Adipose tissue (tissue), 3 donors: ENCODE measurements around the gene HLF. TPM values are rescaled to one million over a fixed set of nuclear protein-coding genes. Genes with fewer than 3 reads are reported as not detected.

Experiments used
- H3K27ac ChIP-seq: one replicate; pipeline ENCODE4 v1.5.1; 2013; ENCODE audit warnings: low read depth, low read length
- WGBS, 3 donors: extraction: QIAGEN DNeasy Blood & Tissue Kit; methylation state at CpG; one replicate each; pipeline ENCODE4 v1.1.7; 2013; 5-methylcytosine and 5-hydroxymethylcytosine counted together
- polyA plus RNA-seq, 3 donors: library from polyadenylated mRNA; stranded (reverse); fragments of 200-250 nt; gene quantifications; one replicate each; pipeline ENCODE4 v1.2.3, GENCODE V29; 2013
- donor health status: healthy with polysubstance abuse.
- donor health status: Bipolar disorder and iron deficiency.
- donor health status: healthy.

The HLF gene, protein sequence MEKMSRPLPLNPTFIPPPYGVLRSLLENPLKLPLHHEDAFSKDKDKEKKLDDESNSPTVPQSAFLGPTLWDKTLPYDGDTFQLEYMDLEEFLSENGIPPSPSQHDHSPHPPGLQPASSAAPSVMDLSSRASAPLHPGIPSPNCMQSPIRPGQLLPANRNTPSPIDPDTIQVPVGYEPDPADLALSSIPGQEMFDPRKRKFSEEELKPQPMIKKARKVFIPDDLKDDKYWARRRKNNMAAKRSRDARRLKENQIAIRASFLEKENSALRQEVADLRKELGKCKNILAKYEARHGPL
- 1 to 10 TPM; 1.9 to 7.4 (median 2.6) TPM for polyA plus RNA-seq

DNA sequence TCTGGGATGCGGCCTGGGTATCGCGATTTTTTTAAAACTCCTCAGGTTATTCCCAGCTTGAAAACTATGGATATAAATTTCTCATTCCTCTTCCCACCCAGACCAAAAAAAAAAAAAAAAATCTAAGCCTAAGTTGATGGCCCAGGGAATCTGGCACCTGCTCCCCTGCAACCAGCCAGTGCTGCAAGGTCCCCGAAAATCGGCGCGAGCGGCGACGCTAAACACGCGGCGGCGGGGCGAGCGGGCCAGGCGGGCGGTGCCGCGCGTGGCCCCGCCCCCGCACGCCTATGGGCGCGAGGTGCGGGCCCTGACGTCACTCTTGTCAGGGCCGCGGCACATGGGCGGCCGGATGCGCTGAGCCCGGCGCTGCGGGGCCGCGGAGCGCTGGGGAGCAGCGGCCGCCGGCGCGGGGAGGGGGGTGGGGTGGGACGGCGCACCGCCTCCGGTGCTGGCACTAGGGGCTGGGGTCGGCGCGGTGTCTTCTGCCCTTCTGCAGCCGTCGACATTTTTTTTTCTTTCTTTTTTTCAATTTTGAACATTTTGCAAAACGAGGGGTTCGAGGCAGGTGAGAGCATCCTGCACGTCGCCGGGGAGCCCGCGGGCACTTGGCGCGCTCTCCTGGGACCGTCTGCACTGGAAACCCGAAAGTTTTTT lies at the start of gene HLF:
Gene HLF, plus strand, starts transcription at position 316 of the 654 bp plus-strand sequence. CDS start 525 bp downstream, outside the sequence.
- WGBS, 3 donors, result 1% methylated on average over 59 to 64 of the region's 64 CpGs
- no peak within 1 kb of the TSS for H3K27ac ChIP-seq

DNA sequence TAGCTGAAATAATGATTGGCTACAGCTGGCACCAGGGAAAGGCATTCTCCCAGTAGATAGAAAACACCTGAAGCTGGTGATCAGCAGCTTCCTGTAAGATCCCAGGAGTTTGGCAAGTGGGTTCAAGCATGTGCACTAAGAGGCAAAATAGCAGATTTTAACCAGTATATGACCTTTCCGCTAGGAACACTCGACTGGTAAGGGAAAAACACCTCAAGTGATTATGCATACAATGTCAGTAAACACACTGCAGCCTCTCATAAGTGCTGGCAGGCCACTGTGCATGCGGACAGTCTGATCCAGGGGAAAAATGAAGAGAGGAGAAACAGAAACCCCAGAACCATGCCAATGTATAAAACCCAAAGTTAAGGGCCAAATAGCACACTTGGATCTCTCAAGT lies 49.0 kb upstream of the HLF start:
- WGBS, 3 donors, result 95 to 96% (median 95%) methylated on average over 3 of the region's 3 CpGs
- H3K27ac ChIP-seq, result no peak overlapping the region

DNA sequence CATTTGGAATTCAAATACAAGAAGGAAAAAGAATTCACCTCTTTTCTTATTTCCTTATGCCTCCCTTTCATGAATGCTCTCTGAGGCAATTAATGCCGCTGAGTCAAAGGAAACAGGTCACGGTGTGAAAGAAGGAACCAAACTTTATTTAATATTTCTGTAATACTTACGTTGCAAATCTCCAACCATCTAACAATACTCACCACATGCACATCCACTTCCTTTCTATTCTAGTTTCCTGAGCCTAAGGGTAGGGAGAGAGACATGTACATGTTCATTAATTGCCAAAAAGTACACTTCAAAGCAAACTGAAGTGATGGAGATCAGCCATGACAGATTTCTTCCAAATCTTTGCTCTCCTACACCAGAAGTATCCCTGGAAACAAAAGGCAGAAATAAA lies 47.9 kb upstream of the HLF start:
- H3K27ac ChIP-seq, result no peak overlapping the region
- WGBS, 3 donors, result 37 to 79% (median 51%) methylated on average over 3 of the region's 3 CpGs

DNA sequence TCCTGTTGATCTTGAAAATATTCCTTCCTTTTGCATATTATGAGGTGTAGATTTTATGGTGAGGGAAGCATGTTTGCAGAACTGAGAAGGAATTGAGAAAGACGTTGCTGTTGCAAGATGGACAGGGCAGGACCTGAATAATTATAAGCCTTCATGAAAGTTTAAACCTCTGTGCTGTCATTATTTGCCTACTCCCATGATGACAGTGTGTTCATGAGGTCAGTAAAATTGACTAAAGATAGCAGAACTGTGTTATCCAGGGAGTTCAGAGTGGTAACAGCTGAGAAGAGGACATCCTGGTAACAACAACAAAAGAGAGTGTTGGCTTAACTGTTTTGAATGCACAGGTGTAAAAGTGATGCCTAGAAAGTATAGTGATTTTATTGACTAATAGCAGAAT lies 45.3 kb upstream of the HLF start:
- 22 to 53% (median 31%) methylated on average over 1 of the region's 1 CpG for WGBS, 3 donors
- no peak overlapping the region for H3K27ac ChIP-seq

DNA sequence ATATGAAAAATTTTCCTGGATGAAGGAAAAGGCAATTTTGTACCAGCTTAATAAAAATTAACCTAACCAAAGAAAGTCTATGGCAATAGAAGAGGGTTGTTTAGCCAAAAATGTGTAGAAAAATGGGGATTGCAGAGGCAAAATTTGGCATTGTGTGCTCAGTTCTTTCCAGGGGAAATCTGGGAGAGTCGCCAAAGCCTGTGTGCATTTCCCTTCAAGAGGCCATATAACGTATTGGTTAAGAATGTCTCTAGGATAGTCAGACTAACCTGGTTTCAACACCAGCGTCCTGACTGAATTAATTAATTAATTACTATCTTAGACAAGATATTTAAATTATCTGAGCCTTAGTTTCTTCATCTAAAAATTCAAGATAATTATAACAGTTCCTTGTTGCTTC lies 44.8 kb upstream of the HLF start:
- no peak overlapping the region for H3K27ac ChIP-seq
- WGBS, 3 donors, result 32 to 61% (median 44%) methylated on average over 3 of the region's 3 CpGs

DNA sequence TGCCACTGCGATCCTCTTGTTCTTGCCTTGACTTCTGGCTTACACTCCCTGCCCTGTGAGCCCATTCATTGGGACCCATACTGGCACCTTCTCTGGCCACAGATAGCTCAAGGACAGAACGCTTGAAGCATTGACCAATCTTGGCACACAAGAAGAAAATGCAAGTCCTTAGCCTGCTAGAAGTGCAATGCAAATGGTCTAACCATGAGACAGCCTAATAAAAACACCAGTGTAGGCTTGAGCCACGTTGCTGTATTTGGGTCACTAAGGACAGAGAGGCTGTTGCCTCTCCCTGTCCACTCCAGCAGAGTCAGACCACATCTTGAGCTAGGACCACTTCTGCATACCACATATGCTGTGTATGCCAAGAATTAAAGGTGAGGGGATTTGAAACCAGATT lies 41.2 kb upstream of the HLF start:
- H3K27ac ChIP-seq, result no peak overlapping the region
- WGBS, 3 donors, result 74 to 83% (median 75%) methylated on average over 3 of the region's 3 CpGs

DNA sequence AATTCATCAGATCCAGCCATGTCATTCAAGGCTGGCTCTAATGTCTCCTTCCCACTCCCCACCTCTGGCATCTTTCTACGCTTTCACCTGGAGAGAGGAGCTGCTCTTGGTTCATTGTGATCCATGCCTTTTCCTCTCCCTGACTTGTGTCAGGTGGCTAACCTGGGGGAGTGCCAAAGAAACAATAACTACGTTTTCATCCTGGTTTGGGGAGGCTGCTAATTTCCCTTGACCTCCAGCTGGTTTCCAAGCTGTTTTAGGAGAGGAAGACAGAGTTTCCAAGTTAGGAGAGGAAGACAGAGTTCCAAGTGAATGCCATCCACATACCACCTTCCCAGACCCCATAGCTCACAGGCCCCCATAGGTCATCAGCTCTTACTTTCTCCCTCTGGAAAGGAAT lies 40.0 kb upstream of the HLF start:
- H3K27ac ChIP-seq, result no peak overlapping the region
- WGBS, 3 donors, result 66 to 78% (median 73%) methylated on average over 2 of the region's 2 CpGs

DNA sequence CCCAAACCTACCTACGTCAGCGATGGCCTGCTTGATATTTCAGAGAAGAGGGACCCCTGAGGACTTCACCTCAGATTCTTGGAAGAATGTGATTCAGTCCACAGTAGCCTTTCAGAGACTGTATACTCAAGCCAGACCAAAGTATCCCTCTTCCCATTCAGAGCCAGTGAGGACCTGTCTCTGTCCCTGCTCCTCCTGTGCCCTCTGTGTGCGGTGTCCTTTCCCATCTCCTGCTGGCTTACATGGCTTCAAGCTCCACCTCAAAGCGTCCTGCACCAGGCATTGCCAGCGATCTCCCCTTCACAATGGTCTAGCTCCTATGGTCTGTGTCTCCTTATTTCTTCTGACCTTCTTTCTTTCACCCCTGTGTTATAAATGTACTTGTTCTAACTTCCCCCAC lies 39.5 kb upstream of the HLF start:
- H3K27ac ChIP-seq, result no peak overlapping the region
- 90 to 95% (median 92%) methylated on average over 5 of the region's 5 CpGs for WGBS, 3 donors

DNA sequence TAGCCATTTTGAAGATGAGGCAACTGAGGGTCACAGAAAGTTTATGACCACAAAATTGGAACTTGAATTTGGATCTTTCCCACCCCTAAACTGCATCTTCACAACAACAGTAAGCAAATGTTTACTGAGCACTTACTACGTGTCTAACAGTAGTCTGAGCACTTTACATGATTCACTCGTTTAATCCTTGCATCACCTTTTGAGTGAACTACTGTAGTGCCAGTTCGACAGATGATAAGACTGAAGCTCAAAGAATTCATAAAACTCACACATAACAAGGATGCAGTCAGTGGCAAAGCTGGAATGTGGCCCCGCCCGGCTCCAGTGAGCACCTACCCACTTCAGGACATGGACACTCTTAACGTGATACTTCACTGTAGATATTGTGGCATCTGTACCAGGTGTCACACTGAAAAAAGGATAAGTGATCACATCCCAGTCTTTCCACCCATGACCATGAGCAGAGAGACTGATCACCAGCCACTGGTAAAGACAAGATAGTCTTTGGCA lies 36.0 kb upstream of the HLF start:
- H3K27ac ChIP-seq, result no peak overlapping the region
- WGBS, 3 donors, result 75 to 78% (median 77%) methylated on average over 6 of the region's 6 CpGs

DNA sequence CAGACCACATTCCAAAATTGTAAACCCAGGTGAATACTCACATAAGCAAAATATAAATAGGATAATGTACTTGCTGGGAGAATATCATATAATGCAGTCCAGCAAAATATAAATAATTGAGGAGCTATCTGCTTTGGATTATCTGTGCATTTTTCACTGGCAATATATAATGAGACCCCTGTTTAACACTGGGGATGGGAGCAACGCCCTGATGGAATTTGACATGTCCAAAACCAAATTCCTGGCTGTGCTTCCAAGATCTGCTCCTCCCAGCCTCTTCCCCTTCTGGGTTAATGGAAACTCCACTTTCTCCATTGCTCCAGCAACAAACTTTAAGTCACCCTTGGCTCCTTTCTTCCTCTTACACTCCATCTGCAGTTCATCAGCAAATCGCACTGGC lies 35.5 kb upstream of the HLF start:
- WGBS, 3 donors, result 57 to 68% (median 65%) methylated on average over 2 of the region's 2 CpGs
- H3K27ac ChIP-seq, result no peak overlapping the region

DNA sequence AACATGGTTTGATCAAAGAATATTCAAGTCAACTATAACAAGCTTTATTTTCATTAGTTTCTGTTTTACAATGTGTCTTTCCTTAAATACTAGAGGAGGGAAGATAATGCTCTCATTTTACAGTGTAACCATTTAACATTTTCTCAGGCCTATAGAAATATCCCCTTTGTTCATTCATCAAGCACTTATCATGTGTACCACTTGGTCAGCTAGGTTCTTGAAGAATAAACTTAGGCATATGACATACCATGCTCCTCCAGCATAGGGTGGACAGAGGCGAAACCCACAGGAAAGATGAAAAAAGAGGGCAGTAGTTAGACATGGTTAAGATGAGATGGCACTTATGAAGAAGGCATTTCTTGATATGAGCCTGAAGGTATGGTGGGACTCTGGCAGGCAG lies 34.0 kb upstream of the HLF start:
- 92 to 97% (median 96%) methylated on average over 1 of the region's 1 CpG for WGBS, 3 donors

DNA sequence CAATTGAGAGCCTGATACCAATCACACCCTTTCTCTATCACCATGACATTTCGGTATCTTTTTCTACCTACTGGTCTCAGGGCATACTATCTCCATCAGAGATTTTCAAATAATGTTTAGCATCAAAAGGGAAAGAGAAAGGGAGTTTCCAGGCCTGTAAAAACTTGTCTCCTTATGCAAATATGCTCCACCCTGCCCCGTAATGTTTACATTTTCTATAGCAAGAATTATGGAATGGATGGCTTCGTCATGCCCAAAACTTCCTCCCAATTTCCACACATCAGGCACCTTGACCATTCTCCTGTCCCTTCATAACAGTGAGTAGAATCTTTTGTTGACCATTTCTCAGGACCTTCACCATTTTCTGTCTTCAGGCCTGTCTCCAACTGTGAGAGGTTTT lies 30.9 kb upstream of the HLF start:
- H3K27ac ChIP-seq, result no peak overlapping the region
- 88 to 93% (median 91%) methylated on average over 3 of the region's 3 CpGs for WGBS, 3 donors

More for the DNA sequence above, 34.0 kb upstream of the HLF start:
- H3K27ac ChIP-seq, result no peak overlapping the region

DNA sequence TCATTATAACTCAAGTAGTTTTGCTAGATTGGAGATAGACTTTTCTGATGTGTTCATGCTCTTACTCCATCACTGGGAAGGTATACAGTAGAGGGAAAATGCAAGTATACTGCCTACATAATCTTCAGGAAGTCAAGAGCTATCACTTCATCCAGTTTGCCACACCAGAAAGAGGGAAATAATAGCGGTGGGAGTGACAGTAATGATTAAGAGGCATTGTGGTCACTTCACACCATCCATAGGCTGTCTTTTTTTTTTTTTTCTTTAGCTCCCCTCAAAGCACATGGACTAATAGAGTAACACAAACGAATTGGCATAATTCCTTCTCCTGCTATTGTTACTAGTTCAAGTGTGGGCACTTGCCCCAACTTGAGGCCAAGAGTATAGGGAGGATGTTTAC lies 28.4 kb upstream of the HLF start:
- 49 to 75% (median 61%) methylated on average over 2 of the region's 2 CpGs for WGBS, 3 donors
- H3K27ac ChIP-seq, result no peak overlapping the region

DNA sequence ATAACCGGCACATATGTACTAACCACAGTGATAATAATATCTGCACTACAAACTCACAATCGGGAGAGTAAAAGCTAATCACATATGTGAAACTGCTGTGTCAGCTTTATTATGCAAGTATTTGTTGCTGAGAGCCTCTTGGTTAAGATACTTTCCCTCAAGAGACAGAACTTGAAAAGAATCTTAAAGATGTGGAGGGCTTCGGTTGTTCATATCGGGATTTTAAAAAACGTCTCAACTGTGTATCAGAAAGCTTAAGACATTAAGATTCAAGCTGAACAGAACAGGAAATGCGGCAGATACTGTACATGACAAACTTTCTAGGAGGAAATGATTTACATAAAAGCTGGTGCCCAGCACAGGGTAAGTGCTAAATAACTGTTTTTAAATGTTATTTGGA lies 27.5 kb upstream of the HLF start:
- WGBS, 3 donors, result 20 to 49% (median 27%) methylated on average over 6 of the region's 6 CpGs
- H3K27ac ChIP-seq, result no peak overlapping the region

DNA sequence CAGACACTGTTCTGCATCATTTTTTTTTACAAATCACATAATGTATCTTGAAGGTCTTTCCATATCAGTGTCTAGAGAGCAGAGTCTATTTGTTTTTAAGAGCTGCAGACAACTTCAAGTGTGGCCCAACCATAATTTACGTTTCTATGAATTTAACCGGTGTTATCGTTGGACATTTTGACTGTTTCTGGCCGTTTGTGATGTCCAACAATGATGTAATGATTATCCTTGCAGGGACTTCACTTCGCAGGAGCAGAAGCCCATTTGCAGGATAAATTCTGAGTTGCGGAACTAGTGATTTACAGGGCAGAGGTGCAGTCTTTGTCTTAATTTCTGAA lies 26.9 kb upstream of the HLF start:
- no peak overlapping the region for H3K27ac ChIP-seq
- 15 to 21% (median 16%) methylated on average over 6 of the region's 6 CpGs for WGBS, 3 donors

DNA sequence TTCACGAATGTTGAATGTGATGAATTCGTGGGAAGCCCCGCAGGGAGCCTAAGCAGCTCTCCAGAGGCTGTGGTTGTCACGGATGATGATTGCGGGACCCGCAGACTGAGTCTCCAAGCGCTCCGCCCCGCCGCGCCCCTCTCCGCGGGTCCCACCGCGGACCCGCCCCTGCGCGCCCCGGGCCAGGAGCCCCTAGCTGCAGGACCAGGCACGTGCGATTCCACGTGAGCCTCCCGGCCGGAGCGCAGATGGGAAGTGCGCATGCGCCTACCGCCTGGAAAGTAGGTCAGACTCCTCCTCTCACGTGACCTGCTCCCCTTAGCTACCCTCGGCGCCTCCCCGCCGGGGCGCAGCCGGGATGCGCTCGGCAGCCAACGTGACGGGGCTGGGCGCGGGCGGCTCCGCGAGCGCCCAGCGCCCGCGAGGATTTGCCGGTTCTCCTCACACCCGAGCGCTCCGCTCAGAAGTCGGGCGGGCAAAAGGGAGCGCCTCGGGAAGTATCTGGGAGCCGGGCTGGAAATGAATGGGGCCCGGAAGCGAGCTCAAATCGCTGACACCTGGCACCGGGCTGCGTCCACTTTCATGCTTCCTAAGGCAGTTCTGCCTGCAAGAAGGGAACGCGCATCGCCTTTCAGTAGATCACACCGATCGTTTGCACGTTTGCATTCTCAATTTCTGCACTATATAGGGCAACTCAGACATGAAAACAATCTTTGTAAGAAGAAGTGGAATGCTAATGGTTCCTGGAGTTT lies 26.4 kb upstream of the HLF start:
- 0 to 1% (median 1%) methylated on average over 67 to 68 of the region's 68 CpGs for WGBS, 3 donors
- no peak overlapping the region for H3K27ac ChIP-seq

DNA sequence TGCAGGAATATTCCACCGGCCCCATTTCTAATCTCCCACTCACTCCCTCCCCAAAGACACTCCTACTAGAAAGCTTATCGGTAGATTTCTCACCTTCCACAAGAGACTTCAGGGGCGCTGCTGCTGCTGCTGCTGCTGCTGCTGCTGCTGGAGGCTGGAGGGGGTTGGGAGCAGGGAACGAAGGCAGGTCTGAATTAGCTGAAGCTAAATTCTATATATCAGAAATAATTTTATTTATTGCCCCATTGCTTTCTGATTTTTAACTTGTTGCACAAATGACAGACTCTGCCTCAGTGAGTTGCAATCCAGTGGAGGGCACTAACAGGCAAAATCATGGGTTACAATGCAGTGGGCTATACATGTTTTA lies 25.8 kb upstream of the HLF start:
- H3K27ac ChIP-seq, result no peak overlapping the region
- WGBS, 3 donors, result 1 to 2% (median 2%) methylated on average over 4 of the region's 4 CpGs

DNA sequence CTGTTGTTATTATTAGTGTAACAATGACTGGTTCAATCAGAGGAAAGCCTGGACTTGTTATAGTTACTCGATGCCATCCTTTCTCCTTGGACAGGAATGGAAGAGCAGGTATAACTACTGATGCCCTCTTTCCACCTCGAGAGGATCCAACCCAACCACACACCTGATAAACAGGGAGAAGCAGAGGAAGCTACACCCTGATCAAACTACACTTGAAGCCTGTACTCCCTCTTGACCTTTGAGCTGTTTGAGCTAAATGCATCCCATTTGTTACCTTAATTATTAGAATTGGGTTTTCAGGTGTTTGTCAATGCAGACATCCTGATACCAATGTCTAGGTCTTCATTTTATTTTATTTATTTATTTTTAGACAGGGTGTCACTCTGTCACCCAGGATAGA lies 23.7 kb upstream of the HLF start:
- WGBS, 3 donors, result 78 to 83% (median 83%) methylated on average over 2 of the region's 2 CpGs
- no peak overlapping the region for H3K27ac ChIP-seq

DNA sequence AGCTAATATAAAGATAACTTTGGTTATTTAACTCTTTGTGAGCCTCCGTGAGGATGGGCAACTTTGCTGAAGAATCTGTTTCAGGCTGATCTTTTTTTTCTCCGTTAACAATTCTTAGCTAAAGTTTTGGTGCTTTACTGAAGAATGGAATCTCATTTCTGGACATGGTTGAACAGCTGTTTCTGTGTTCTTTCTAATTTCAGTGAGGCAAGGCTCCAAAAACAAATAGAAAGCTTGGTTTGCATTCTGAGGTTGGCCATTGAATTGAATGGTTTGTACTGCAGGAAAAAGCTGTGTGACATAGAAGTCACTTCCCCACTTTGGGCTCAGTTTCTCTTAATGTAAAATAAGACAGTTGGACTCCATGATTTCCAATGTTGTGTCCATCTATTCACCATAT lies 22.3 kb upstream of the HLF start:
- H3K27ac ChIP-seq, result no peak overlapping the region
- WGBS, 3 donors, result 80 to 88% (median 88%) methylated on average over 2 of the region's 2 CpGs
